ENCODE data around the gene SMYD3.

Gene SMYD3

DNA sequence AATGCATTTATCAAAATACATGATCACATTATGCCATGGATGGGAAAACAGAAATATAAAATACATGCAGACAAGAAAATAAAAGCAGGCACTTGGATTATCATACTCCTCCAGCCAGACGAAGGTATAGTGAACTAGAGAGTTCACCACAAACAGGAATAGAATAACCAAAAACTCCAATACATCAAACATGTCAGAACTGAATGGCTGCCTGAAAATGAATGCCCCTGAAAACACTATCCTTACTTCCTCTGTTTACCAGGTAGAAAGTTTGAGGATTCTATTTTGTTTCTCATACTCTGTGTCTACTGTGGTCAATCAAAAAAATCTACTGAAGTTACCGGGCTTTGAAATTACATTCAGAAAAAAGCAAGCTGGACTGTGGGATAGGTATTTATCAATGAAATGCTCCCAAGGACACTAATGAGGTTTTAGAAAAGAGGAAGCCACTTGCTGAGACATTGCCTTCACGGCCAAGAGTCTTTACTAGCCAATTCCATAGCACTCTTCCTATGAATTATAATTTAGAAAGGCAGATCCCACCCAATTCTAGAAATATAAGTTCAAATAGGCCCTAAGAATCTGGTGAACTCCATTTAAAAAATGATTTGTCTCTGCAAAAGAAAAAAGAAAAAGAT, 197.7 kb downstream of the SMYD3 start:
- no peak for DNase-seq (ENCODE audit: low read depth in 2 of 3, low spot score in 2 of 3)

DNA sequence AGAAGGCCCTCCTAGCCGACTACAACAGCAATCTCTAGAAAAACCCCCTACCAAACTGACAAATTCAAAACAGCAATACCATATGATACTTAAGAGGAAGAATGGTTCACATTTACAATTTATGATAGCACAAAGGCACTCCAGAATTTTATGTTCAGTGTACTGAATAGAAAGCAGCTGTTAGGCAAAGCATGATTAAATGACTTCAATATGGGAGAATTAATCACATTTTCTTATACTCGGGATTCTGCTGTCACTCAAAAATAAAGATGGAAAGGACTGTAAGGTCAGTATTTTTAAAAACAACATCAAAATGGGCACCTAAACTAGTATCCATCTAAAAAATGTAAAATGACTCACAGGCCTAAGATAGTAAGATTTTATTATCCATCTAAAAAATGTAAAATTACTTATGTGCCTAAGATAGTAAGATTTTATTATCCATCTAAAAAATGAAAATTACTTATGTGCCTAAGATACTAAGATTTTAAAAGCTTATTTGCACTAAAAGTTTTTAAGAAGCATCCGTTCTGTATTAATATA, 198.5 kb downstream of the SMYD3 start:
- no peak for DNase-seq (ENCODE audit: low read depth in 2 of 3, low spot score in 2 of 3)

DNA sequence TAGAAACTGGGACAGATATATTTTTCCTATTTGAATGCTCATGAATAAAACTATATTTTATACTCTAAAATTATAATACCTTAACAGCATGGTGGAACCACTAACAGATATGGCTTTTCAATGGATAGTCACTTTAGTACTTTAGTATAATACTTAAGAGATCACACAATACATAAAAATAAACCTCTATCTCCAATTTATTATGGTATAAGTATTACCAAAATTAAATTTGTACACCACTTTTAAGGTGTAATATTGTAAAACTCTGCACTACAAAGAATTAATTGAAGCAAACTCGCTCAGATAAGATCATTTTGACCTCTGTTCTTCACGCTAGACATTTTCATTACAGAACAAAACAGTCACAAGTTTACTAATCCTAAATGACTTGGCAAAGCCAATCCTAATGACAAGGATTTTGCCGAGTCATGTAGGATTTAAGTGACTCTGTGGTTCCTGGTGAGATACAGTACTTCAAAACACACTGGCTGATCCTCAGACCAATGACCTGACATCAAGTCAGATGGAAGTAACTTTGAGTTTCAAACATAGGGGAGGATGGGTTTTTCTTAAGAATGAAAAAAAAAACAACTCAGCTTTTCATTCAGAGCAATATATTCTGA, 200.6 kb downstream of the SMYD3 start:
- DNase-seq (ENCODE audit: low read depth in 2 of 3, low spot score in 2 of 3): no peak

DNA sequence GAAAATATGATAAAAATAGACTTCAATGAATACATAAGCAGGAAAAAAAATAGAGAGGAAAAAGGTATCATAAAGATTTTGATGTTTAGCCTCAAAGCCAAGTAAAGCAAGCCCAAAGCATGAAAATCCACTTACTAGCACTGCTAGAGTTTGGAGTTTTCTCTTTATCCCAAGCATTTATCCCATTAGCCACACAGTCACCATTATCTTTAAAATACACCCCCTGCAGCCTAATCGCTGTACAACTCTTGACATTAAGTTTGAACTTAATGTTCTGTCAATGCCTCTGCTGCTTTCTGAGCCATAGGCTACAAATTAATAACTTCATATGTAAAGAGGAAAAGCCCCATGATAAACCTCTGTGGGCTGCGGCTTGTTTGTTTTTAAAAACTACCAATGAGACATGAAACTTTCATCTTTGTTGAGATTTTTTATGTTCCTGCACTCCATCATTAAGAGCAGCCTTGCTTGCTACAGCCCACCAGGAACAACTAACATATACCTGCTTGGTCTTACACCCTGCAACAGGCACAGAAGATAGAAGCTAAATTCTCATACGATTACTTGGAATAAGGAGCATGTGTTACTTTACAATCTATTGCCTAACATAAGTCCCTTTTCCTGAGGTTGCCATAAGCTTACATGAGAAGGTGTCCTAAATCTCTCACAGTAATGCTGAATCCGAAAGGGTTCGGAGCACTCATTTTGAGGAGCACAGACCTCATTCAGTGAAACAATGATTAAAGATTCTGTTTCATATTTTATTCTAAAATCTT, 202.4 kb downstream of the SMYD3 start:
- no peak for DNase-seq (ENCODE audit: low read depth in 2 of 3, low spot score in 2 of 3)

GRCh38 chr1:246302711-246303317, 204.3 kb downstream of the SMYD3 start:
- no peak for DNase-seq (ENCODE audit: low read depth in 2 of 3, low spot score in 2 of 3)

DNA sequence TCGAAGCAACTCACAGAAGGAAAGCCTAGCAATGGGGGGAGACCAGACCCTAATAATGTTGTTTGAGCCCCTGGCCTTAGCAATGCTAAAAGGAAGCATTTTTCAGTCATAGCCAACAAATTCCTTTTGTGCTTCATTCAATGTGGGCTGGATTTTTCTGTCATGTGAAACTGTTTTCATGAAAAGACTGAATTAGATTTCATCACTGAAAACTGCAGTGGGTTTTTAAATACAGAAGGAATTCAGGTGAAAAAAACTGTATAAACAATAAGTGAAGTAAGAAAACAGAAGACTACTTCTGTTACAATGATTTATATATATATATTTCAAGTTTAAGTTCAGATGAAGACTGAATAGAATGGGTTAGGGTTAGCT, 204.8 kb downstream of the SMYD3 start:
- no peak for DNase-seq (ENCODE audit: low read depth in 2 of 3, low spot score in 2 of 3)

- DNase-seq (ENCODE audit: low read depth in 2 of 3, low spot score in 2 of 3): no peak
These were observed 205.4 kb downstream of the SMYD3 start for GRCh38 chr1:246301553-246302250.

- no peak for DNase-seq (ENCODE audit: low read depth in 2 of 3, low spot score in 2 of 3)
These were observed 206.2 kb downstream of the SMYD3 start for GRCh38 chr1:246300626-246301549.

DNA sequence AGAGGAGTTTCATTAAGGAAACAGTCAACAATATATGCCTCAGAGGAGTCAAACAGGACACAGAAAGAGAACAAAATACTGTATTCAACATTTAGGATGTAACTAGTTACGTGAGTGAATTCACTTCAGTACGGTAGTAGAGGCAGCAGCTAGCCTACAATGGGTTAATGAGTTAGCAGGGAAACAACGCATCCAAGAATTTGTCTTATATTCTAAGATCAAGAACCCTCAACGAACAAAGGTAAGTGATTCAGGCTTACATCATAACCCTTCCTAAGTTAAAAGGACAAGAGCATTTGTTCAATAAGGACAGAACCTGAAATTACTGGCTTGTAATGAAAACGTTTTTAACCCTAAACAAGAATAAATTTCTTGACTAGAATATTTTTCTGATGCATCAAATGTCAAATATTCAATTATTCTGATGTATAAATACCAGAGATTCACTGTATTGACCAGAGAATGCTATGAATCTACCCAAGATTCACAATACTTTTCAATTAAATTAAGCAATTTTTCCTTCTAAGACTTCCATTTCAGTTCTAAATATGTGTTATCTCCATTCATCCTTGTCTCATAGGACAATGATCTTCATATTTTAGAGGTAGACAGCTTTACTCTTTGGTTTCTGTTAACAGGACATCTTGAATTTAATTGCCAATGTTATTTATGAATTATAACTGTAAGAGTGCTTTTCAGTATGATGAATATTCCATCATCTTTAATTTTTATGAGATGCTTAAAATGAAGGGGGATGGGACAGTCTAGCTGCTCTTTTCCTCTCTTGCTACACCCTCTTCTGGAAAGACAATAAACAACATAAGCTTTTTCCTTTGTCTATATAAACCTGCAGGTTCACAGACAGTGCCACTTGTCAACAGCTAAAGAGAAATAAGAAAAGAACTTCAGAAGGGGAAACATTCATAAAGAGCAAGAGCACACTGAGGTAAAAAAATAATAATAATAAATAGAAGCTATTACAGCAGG, 209.5 kb downstream of the SMYD3 start:
- DNase-seq (ENCODE audit: low read depth in 2 of 3, low spot score in 2 of 3): no peak

- DNase-seq (ENCODE audit: low read depth in 2 of 3, low spot score in 2 of 3): no peak
These were observed 211.1 kb downstream of the SMYD3 start for GRCh38 chr1:246295968-246296367.

DNA sequence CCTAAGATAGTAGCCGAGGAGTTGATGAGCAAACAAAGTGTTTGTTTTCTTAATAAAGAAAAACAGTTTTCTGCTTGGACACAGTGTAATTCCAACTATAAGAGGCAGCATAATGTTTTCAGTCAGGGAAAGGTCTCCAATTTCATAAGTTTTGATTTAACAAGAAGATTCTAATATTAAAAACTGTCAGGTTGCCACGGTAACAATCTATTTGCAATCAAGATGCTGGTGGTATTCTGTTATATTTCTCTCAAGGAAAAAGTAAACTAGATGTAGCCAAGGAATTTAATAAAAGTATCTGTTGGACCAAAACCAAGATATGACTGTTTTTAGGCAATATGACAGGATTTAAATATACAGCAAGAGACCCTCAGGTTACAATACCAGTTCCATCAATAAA, 211.7 kb downstream of the SMYD3 start:
- no peak for DNase-seq (ENCODE audit: low read depth in 2 of 3, low spot score in 2 of 3)

- DNase-seq (ENCODE audit: low read depth in 2 of 3, low spot score in 2 of 3): no peak
These were observed 212.8 kb downstream of the SMYD3 start for GRCh38 chr1:246294263-246294662.

- no peak for DNase-seq (ENCODE audit: low read depth in 2 of 3, low spot score in 2 of 3)
These were observed 213.5 kb downstream of the SMYD3 start for GRCh38 chr1:246293366-246294121.

- no peak for DNase-seq (ENCODE audit: low read depth in 2 of 3, low spot score in 2 of 3)
These were observed 214.5 kb downstream of the SMYD3 start for GRCh38 chr1:246292571-246292970.

DNA sequence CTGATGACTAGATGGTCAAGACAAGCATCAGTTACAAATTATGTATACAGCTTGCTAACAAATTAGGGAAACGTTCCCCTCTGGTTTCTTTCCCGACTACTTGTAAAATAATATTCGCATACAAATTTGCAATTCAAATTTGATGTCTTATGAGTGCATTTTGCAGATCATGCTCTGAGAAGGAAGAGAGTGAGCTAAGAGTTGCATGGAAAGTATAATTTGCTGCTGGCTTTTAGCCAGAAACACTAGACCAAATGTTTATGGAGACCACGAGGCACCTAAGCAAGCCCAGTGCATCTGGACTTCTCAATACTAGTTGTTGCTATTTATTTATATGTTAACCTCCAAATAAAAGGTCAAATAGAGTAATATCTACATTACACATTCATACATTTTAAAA, 216.0 kb downstream of the SMYD3 start:
- no peak for DNase-seq (ENCODE audit: low read depth in 2 of 3, low spot score in 2 of 3)

DNA sequence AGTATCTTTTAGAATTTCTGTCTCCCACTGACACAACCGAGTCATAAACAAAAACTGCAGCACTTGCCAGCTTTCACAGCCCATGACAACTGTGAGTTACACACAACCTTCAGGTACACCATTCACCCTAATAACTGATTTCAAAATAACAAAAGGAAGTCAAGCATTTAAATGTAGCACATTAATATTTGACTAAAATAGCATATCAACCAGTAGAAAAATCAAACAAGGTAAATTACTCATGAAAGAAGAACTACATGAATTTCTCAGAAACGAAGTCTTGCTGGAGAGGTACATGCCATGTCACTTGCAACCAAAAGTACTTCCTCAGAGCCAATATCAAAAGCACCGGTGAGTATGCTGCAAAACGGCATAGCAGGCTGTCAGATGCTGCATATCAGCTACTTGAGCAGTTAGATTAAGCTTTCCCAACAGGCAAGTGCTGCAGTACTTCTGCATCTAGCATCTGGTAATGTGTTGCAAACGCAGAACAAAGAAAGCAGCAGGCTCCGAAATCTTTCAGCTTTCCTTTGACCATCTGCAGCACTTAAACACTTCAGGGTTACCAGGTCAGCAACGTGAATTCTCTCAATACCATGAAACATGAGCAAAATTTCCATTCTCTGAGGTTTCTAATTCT, 223.2 kb downstream of the SMYD3 start:
- DNase-seq (ENCODE audit: low read depth in 2 of 3, low spot score in 2 of 3): no peak

DNA sequence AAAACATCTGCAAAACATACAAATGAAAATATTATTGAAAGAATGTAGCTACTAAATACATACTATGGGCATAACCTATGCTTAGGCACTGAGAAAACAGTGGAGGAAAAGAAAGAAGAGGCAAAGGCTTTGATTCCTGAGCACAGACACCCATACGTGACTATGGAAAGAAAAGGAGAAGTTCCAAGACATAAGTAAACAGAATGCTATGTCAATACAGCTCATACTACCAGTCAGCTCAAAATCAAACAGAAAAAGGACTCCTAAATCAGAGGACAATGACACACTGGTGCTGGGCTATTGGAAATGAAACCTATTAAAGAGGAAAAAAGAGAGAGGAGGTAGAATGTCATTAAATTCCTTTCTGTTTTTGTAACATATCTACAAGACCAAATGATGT, 225.4 kb downstream of the SMYD3 start:
- DNase-seq (ENCODE audit: low read depth in 2 of 3, low spot score in 2 of 3): no peak

- no peak for DNase-seq (ENCODE audit: low read depth in 2 of 3, low spot score in 2 of 3)
These were observed 225.9 kb downstream of the SMYD3 start for GRCh38 chr1:246281195-246281594.

All from activated CD8-positive, alpha-beta memory T cell treated with anti-CD3 and anti-CD28 coated beads for 48 hours (primary cell).